Effector memory CD8-positive, alpha-beta T cell (primary cell): ENCODE results near the gene NUDT22.

Experiments used
- ATAC-seq: fragments of 150-1000 bp; cut with Tn5 transposase; replicated peaks from 2 replicates; pipeline ENCODE4 v1.10.0; 2021; ENCODE audit warnings: mild to moderate bottlenecking, moderate library complexity
- DNase-seq, 3 experiments: peaks; one replicate each; pipeline ENCODE4 v3.0.0; 2021
- H3K27ac Mint-ChIP-seq, 2 donors: one replicate each; pipeline ENCODE4 v1.8.0; 2022; ENCODE audit warnings: mild to moderate bottlenecking in 2 of 2, mixed read lengths in 2 of 2, moderate library complexity in 2 of 2
- H3K27me3 Mint-ChIP-seq, 2 donors: one replicate each; pipeline ENCODE4 v1.8.0; 2022; ENCODE audit warnings: mixed read lengths in 2 of 2
- H3K36me3 Mint-ChIP-seq: one replicate; pipeline ENCODE4 v1.8.0; 2022; ENCODE audit warnings: mild to moderate bottlenecking, moderate library complexity, mixed read lengths; ENCODE audit not compliant: insufficient read depth
- H3K4me1 Mint-ChIP-seq, 2 donors: one replicate each; pipeline ENCODE4 v1.8.0; 2022; ENCODE audit warnings: low read depth in 2 of 2, mixed read lengths in 2 of 2
- H3K4me3 Mint-ChIP-seq, 2 donors: one replicate each; pipeline ENCODE4 v1.8.0; 2022; ENCODE audit warnings: mild to moderate bottlenecking in 2 of 2, mixed read lengths in 2 of 2, moderate library complexity in 2 of 2
- H3K9me3 Mint-ChIP-seq, 2 donors: one replicate each; pipeline ENCODE4 v1.8.0; 2022; ENCODE audit warnings: mixed read lengths in 2 of 2

Gene NUDT22

DNA sequence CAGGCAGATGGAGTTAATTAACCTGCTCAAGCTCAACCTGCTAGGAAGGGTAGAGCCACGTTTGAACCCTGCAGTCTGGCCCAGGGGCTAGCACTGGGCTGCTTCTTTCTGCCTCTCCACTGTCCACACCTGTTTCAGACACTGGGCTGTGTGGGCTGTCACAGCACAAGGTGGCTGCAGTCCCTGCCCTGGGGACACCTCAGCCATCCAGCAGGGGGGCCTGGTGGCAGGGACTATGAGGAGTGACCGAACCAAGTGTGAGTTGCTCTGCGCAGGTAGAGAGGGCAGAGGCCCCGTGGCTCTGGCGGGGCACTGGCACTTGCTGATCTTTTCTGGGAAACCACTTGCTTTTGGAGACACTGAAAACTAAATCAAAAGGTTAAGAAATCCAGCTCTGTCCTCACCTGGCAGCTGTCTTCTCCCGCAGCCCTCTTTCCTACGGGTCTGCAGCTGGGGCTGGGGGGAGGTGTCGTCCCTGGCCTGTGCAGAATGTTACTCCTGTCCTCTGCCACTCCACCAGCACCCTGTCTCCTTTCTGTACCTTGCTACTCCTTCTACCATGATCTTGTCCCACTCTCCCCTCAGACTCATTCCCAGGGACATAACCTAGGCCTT, 52.6 kb downstream of the NUDT22 start:
- DNase-seq (no peak), ATAC-seq (no peak)
- Mint-ChIP-seq H3K27me3 (no peaks in the 10 kb centered on the region), H3K27ac (no peak overlapping the region), H3K9me3 (no peaks in the 10 kb centered on the region), H3K4me1 (peaks cover 0 to 8% of the 10 kb centered on the region in 2 donors), H3K36me3 (peaks cover 35% of the 10 kb centered on the region), H3K4me3 (no peak overlapping the region)
